Osteocyte (in vitro differentiated cells): ENCODE results near the gene SLIT1. TPM values are rescaled to one million over a fixed set of nuclear protein-coding genes. Genes with fewer than 3 reads are reported as not detected.

Experiments
- DNase-seq: peaks from one replicate; pipeline ENCODE4 v3.0.0; 2021; ENCODE audit warnings: mixed read lengths; ENCODE audit not compliant: unreplicated experiment; ENCODE audit errors: extremely low spot score
- H3K27ac Mint-ChIP-seq: one replicate; pipeline ENCODE4 v1.8.0; 2021; ENCODE audit warnings: mild to moderate bottlenecking, mixed read lengths; ENCODE audit not compliant: unreplicated experiment
- H3K27me3 Mint-ChIP-seq: one replicate; pipeline ENCODE4 v1.8.0; 2021; ENCODE audit warnings: mixed read lengths; ENCODE audit not compliant: unreplicated experiment
- H3K36me3 Mint-ChIP-seq: one replicate; pipeline ENCODE4 v1.8.0; 2021; ENCODE audit warnings: mixed read lengths; ENCODE audit not compliant: unreplicated experiment
- H3K4me1 Mint-ChIP-seq: one replicate; pipeline ENCODE4 v1.8.0; 2021; ENCODE audit warnings: mixed read lengths; ENCODE audit not compliant: unreplicated experiment
- H3K4me3 Mint-ChIP-seq: one replicate; pipeline ENCODE4 v1.8.0; 2021; ENCODE audit warnings: mild to moderate bottlenecking, moderate library complexity, mixed read lengths; ENCODE audit not compliant: unreplicated experiment
- H3K9me3 Mint-ChIP-seq: one replicate; pipeline ENCODE4 v1.8.0; 2021; ENCODE audit warnings: mixed read lengths; ENCODE audit not compliant: unreplicated experiment
- total RNA-seq: library from RNA; stranded (reverse); gene quantifications from 2 replicates; pipeline ENCODE4 v1.2.1, GENCODE V29; 2021
- TF ChIP-seq, protein P1 (sequence below): fragments of 200-600 bp; sonication (generic); IDR thresholded peaks from 2 replicates; pipeline ENCODE4 v1.5.0; 2021; ENCODE audit warnings: antibody characterized with exemption, mild to moderate bottlenecking, moderate library complexity

Gene SLIT1
- total RNA-seq, 1 donor from 2014 or later, result not detected

DNA sequence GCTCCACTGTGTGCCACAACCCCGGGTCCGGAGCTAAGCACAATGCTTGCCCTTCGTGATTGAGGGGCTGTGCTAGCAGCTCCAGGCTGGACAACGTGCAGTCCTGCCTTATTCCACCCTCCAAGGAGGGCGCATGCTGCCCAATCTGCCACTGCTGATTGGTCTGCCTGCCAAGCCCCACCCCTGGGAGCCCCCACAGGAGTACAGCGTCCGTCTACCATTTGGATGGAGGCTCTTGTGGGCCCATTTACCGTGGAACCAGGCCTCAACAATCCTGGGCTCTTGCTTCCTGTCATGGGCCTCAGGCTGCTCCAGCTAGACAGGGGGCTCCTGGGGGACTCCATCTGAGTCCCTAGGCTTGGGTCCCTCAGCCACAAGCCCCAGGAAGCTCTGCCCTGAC is 173.3 kb downstream of the SLIT1 start:
- Mint-ChIP-seq H3K4me3 (no peak overlapping the region), H3K27me3 (peaks cover 10% of the 10 kb centered on the region), H3K9me3 (peaks cover 4% of the 10 kb centered on the region), H3K27ac (no peak overlapping the region), H3K4me1 (peaks cover 5% of the 10 kb centered on the region), H3K36me3 (no peaks in the 10 kb centered on the region)
- no peak for DNase-seq
- TF ChIP-seq, protein P1, sequence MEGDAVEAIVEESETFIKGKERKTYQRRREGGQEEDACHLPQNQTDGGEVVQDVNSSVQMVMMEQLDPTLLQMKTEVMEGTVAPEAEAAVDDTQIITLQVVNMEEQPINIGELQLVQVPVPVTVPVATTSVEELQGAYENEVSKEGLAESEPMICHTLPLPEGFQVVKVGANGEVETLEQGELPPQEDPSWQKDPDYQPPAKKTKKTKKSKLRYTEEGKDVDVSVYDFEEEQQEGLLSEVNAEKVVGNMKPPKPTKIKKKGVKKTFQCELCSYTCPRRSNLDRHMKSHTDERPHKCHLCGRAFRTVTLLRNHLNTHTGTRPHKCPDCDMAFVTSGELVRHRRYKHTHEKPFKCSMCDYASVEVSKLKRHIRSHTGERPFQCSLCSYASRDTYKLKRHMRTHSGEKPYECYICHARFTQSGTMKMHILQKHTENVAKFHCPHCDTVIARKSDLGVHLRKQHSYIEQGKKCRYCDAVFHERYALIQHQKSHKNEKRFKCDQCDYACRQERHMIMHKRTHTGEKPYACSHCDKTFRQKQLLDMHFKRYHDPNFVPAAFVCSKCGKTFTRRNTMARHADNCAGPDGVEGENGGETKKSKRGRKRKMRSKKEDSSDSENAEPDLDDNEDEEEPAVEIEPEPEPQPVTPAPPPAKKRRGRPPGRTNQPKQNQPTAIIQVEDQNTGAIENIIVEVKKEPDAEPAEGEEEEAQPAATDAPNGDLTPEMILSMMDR, result no peak

- H3K36me3 Mint-ChIP-seq, result peaks cover 5% of the 10 kb centered on the region
- no peaks in the 10 kb centered on the region for H3K4me1 Mint-ChIP-seq
- H3K27me3 Mint-ChIP-seq, result peaks cover 10% of the 10 kb centered on the region
- H3K9me3 Mint-ChIP-seq, result peaks cover 15% of the 10 kb centered on the region
- H3K27ac Mint-ChIP-seq, result no peak overlapping the region
- TF ChIP-seq, protein P1, result no peak
- DNase-seq, result no peak
- H3K4me3 Mint-ChIP-seq, result no peak overlapping the region
These were observed 174.4 kb downstream of the SLIT1 start for GRCh38 chr10:97011397-97011796.

GRCh38 chr10:97010695-97011206 is 175.0 kb downstream of the SLIT1 start:
- peaks cover 15% of the 10 kb centered on the region for H3K9me3 Mint-ChIP-seq
- peaks cover 5% of the 10 kb centered on the region for H3K36me3 Mint-ChIP-seq
- no peak overlapping the region for H3K4me3 Mint-ChIP-seq
- no peaks in the 10 kb centered on the region for H3K4me1 Mint-ChIP-seq
- H3K27me3 Mint-ChIP-seq, result peaks cover 10% of the 10 kb centered on the region
- TF ChIP-seq, protein P1, result no peak
- H3K27ac Mint-ChIP-seq, result no peak overlapping the region
- no peak for DNase-seq

GRCh38 chr10:97007417-97007816 is 178.3 kb downstream of the SLIT1 start:
- peaks cover 13% of the 10 kb centered on the region for H3K27me3 Mint-ChIP-seq
- TF ChIP-seq, protein P1, result no peak
- DNase-seq, result no peak
- H3K4me1 Mint-ChIP-seq, result no peaks in the 10 kb centered on the region
- H3K27ac Mint-ChIP-seq, result no peak overlapping the region
- H3K36me3 Mint-ChIP-seq, result peaks cover 5% of the 10 kb centered on the region
- no peak overlapping the region for H3K4me3 Mint-ChIP-seq
- peaks cover 15% of the 10 kb centered on the region for H3K9me3 Mint-ChIP-seq

DNA sequence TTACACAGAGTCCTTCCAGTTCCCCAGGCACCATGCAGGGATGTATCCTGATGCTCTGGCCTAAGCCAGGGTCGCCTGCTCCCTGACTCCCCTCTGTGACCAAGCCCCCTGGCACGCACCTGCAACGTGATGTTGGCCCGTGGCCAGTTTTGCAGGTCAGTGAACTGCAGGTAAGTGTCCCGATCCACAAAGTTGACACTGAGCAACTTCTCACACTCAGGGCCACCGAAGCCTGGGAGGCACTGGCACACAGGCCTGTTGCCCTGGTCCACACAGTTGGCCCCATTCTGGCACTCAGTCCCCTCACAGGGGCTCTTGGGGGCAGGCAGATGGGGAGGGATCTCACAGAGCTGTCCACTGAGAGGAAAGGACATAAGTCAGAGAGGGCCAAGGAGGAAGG is 179.4 kb downstream of the SLIT1 start:
- H3K9me3 Mint-ChIP-seq, result peaks cover 15% of the 10 kb centered on the region
- TF ChIP-seq, protein P1, result no peak
- no peak overlapping the region for H3K4me3 Mint-ChIP-seq
- H3K27me3 Mint-ChIP-seq, result peaks cover 9% of the 10 kb centered on the region
- no peak for DNase-seq
- H3K27ac Mint-ChIP-seq, result no peak overlapping the region
- H3K4me1 Mint-ChIP-seq, result no peaks in the 10 kb centered on the region
- peaks cover 5% of the 10 kb centered on the region for H3K36me3 Mint-ChIP-seq
